Activated CD8-positive, alpha-beta T cell treated with anti-CD3 and anti-CD28 coated beads for 36 hours (primary cell): ENCODE measurements around the gene AKNA. TPM values are rescaled to one million over a fixed set of nuclear protein-coding genes. Genes with fewer than 3 reads are reported as not detected.

Source experiments
- ATAC-seq: fragments of 200-7000 bp; cut with Tn5 transposase; one replicate; pipeline ENCODE4 v1.10.0; 2021; ENCODE audit warnings: mild to moderate bottlenecking, moderate library complexity
- CTCF ChIA-PET: fragments of 350-600 bp; sonication (Branson Sonifier 250); formaldehyde crosslinking; loops from one replicate; lab custom pipeline; 2021; ENCODE audit warnings: antibody characterized with exemption; lab: Charles Lee
- POLR2A ChIA-PET: fragments of 350-600 bp; sonication (Branson Sonifier 250); formaldehyde crosslinking; loops from one replicate; lab custom pipeline; 2021; ENCODE audit warnings: antibody characterized with exemption; lab: Charles Lee
- DNase-seq: peaks from one replicate; pipeline ENCODE4 v3.0.0-alpha.2; 2020
- H3K27ac Mint-ChIP-seq: one replicate; pipeline ENCODE4 v1.8.0; 2021; ENCODE audit warnings: mild to moderate bottlenecking, mixed read lengths
- H3K27me3 Mint-ChIP-seq: one replicate; pipeline ENCODE4 v1.8.0; 2021; ENCODE audit warnings: mixed read lengths
- H3K36me3 Mint-ChIP-seq: one replicate; pipeline ENCODE4 v1.8.0; 2021; ENCODE audit warnings: low read depth, mixed read lengths
- H3K4me1 Mint-ChIP-seq: one replicate; pipeline ENCODE4 v1.8.0; 2021; ENCODE audit warnings: low read depth, mixed read lengths
- H3K4me3 Mint-ChIP-seq: one replicate; pipeline ENCODE4 v1.8.0; 2021; ENCODE audit warnings: mild to moderate bottlenecking, moderate library complexity, mixed read lengths
- H3K9me3 Mint-ChIP-seq: one replicate; pipeline ENCODE4 v1.8.0; 2021; ENCODE audit warnings: mixed read lengths
- intact Hi-C: fragments of 100-400 bp; cut with micrococcal nuclease; formaldehyde crosslinking; loops from one replicate; pipeline ENCODE4 v1.10.0; 2022
- total RNA-seq, 2 experiments: library from RNA; stranded (reverse); gene quantifications; one replicate each; pipeline ENCODE4 v1.2.3, GENCODE V29; 2021
- TF ChIP-seq, protein P1 (sequence below): fragments of 200-600 bp; IDR thresholded peaks from one replicate; pipeline ENCODE4 v1.8.0; 2022; ENCODE audit warnings: antibody characterized with exemption, mild to moderate bottlenecking

The AKNA gene
- total RNA-seq, 2 experiments from 2014 or later = 166 to 167 TPM

DNA sequence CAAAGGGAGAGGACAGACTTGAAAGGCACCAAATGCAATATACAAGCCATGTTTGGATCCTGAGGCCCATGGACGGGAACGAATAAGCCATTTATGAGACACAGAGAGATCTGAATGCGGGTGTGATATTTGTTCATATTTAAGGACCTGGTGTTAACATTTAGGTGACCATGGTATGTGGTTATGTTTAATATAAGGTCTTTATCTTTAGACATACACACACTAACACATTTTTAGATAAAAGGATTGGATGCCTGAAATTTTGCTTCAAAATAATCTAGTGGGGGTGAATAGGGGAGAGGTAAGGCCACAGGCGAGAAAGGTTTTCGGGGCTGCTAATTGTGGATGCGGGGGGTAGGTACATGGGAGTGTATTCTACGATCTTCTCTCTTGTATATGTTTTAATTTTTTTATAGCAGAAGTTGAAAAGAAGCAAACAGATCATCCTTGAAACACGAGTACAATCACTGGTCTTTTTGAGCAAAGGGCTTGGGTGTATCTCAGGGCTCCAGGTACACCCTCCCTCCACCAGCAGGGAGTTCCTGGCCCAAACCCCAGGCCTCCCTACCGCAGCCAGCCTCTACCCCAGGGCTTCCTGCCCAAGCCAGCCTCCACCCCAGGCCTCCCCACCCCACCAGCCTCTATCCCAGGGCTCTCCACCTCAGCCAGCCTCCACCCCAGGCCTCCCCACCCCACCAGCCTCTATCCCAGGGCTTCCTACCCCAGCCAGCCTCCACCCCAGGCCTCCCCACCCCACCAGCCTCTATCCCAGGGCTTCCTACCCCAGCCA lies 12.2 kb downstream of the AKNA start:
- peaks cover 92% of the 10 kb centered on the region for H3K36me3 Mint-ChIP-seq
- no peaks in the 10 kb centered on the region for H3K9me3 Mint-ChIP-seq
- H3K4me3 Mint-ChIP-seq = peak overlapping the region; percentile 38
- no peak for ATAC-seq
- ChIA-PET CTCF (no interaction called here), POLR2A (interaction anchor here (1.0 to 17.7 kb wide), 6 partner anchors 8 to 30 kb away, joined by 4 to 351 read pairs (median 42); partner anchors contain the start of gene AKNA)
- TF ChIP-seq, protein P1, sequence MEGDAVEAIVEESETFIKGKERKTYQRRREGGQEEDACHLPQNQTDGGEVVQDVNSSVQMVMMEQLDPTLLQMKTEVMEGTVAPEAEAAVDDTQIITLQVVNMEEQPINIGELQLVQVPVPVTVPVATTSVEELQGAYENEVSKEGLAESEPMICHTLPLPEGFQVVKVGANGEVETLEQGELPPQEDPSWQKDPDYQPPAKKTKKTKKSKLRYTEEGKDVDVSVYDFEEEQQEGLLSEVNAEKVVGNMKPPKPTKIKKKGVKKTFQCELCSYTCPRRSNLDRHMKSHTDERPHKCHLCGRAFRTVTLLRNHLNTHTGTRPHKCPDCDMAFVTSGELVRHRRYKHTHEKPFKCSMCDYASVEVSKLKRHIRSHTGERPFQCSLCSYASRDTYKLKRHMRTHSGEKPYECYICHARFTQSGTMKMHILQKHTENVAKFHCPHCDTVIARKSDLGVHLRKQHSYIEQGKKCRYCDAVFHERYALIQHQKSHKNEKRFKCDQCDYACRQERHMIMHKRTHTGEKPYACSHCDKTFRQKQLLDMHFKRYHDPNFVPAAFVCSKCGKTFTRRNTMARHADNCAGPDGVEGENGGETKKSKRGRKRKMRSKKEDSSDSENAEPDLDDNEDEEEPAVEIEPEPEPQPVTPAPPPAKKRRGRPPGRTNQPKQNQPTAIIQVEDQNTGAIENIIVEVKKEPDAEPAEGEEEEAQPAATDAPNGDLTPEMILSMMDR = no peak
- peak; percentile 48 for DNase-seq
- peaks cover 91% of the 10 kb centered on the region for H3K4me1 Mint-ChIP-seq
- H3K27ac Mint-ChIP-seq = peak overlapping the region; percentile 89
- intact Hi-C loops = no loop called here
- no peaks in the 10 kb centered on the region for H3K27me3 Mint-ChIP-seq

DNA sequence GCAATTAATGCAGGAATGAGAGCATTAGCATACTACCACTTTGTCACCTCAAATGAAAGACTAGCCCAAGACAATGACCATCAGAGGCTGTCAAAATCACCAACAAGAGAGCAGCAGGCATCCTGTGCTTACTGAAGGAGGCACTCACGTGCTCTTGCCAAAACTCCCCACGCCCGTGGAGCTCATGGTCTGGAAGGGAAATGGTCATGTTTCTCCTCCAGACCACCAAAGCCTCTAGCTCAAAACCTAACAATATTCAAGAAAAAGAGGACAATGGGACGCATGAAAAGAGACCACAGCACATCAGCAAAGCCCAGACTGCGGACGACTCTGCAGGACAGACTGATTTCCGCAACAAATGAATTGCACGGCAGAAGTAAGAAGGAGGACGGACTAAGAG lies 12.8 kb downstream of the AKNA start:
- Mint-ChIP-seq H3K27ac (peak overlapping the region; percentile 89), H3K4me3 (peak overlapping the region; percentile 38), H3K36me3 (peaks cover 92% of the 10 kb centered on the region), H3K9me3 (no peaks in the 10 kb centered on the region), H3K4me1 (peaks cover 93% of the 10 kb centered on the region), H3K27me3 (no peaks in the 10 kb centered on the region)
- TF ChIP-seq, protein P1 = no peak
- intact Hi-C loops = no loop called here
- ATAC-seq (no peak), DNase-seq (no peak)
- ChIA-PET POLR2A (interaction anchor here (1.0 to 14.2 kb wide), 3 partner anchors 12 to 21 kb away, joined by 4 to 351 read pairs (median 43); partner anchors contain the start of gene AKNA), CTCF (no interaction called here)

DNA sequence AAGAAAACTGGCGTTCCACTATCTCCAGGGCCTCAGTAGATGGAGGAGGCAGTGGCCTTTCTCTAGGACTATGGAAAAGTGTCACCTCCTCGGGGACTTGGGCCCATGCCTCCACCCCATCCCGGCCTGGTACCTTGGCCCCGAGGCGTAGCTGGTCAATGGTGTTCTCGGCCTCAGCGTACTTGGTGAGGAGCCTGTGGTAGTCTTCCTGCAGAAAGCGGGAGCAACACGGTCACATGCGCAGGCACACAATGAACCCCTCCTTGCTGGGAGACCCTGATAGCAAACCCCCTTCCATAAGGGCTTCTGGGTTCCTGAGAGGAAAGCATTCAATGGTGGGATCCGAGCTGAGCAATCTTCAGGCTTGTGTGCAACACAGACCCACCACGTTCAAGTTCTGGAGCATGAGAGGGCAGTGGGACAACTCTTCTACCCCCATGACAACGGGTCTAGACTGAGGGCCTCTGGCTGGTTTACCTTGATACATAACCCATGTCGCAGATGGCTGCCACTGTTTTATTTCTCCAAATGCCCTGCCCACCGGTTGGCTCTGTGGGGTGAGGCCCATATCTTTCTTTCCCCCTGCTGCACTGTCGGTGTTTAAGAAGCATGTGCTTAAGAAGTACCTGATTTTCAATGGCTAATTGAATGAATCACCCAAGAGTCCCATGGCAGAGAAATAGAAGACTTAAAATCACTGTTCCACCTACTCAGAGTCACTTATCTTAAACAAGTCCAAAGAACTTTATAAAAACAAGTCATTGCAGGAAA lies 13.6 kb downstream of the AKNA start:
- peak overlapping the region; percentile 38 for H3K4me3 Mint-ChIP-seq
- no peaks in the 10 kb centered on the region for H3K9me3 Mint-ChIP-seq
- ChIA-PET CTCF (interaction anchor here (4.2 kb wide), 1 partner anchor 12 kb away, joined by 72 read pairs; the partner anchor contains the start of gene AKNA), POLR2A (interaction anchor here (0.9 to 14.2 kb wide), 9 partner anchors 11 to 32 kb away, joined by 3 to 351 read pairs (median 4); partner anchors contain the start of gene AKNA)
- H3K36me3 Mint-ChIP-seq = peaks cover 92% of the 10 kb centered on the region
- peaks cover 93% of the 10 kb centered on the region for H3K4me1 Mint-ChIP-seq
- DNase-seq (peak; percentile 60), ATAC-seq (peak; percentile 4)
- peak overlapping the region; percentile 89 for H3K27ac Mint-ChIP-seq
- intact Hi-C loops = loop anchor here (2.0 kb wide), 1 partner anchor 13 kb away; the partner anchor contains the start of gene AKNA
- no peaks in the 10 kb centered on the region for H3K27me3 Mint-ChIP-seq
- TF ChIP-seq, protein P1 = no peak

DNA sequence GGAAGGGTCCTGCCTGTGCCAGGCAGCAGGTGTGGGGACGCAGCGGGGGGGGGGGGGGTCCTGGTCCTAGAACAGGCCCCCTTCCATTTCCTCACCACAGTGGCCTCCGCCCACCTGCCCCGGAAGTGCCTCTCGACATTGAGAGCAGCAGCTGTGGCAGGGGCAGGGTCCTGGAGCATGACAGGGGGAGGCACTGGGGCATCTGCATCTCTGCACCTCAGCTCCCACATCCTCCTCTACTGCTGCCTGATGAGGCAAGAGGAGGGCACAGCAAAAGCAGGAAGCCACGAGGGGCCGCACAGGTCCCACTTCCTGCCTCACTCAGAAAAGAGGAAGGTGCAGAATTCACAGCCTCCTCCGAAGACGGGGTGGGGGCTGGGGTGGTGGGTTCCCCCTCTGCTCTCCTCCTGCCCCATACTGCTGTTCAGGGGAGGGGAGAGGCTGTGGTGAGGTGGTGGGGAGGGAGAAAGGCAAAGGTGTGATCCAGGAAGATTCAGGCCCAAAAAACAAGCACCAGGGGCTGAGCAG lies 14.8 kb downstream of the AKNA start:
- DNase-seq (peak; percentile 96), ATAC-seq (peak; percentile 84)
- peaks cover 89% of the 10 kb centered on the region for H3K36me3 Mint-ChIP-seq
- peak overlapping the region; percentile 89 for H3K27ac Mint-ChIP-seq
- intact Hi-C loops = loop anchor here (2.0 kb wide), 1 partner anchor 14 kb away; the partner anchor contains the start of gene AKNA
- H3K4me1 Mint-ChIP-seq = peaks cover 90% of the 10 kb centered on the region
- H3K9me3 Mint-ChIP-seq = no peaks in the 10 kb centered on the region
- H3K27me3 Mint-ChIP-seq = no peaks in the 10 kb centered on the region
- peak overlapping the region; percentile 72 for H3K4me3 Mint-ChIP-seq
- TF ChIP-seq, protein P1 = no peak
- CTCF ChIA-PET = interaction anchor here (1.4 to 4.2 kb wide), 2 partner anchors 13 to 22 kb away, joined by 3 to 72 read pairs; partner anchors contain the start of gene AKNA
- POLR2A ChIA-PET = interaction anchor here (0.6 to 14.2 kb wide), 6 partner anchors 10 to 237 kb away, joined by 3 to 351 read pairs (median 4); partner anchors contain the start of gene AKNA
